HepG2 (cell line): ENCODE results near the gene LIN7A. TPM values are rescaled to one million over a fixed set of nuclear protein-coding genes. Genes with fewer than 3 reads are reported as not detected.

Experiments used
- BCL3 ChIP-seq: sonication (generic); formaldehyde crosslinking; IDR thresholded peaks from 2 replicates; pipeline ENCODE4 v1.5.1; 2020; ENCODE audit warnings: mild to moderate bottlenecking, missing genetic modification reagents, moderate library complexity
- ELF3 ChIP-seq: IDR thresholded peaks from 2 replicates; pipeline ENCODE4 v1.6.1; 2016; ENCODE audit warnings: missing genetic modification reagents, missing compliant biosample characterization
- FOXA3 ChIP-seq: IDR thresholded peaks from 2 replicates; pipeline ENCODE4 v1.6.1; 2016; ENCODE audit warnings: missing genetic modification reagents, missing compliant biosample characterization
- FOXK1 ChIP-seq: sonication (generic); formaldehyde crosslinking; IDR thresholded peaks from 2 replicates; pipeline ENCODE4 v1.4.0; 2020; ENCODE audit warnings: low read depth, missing genetic modification reagents, borderline replicate concordance
- GABPA ChIP-seq, 2 experiments: IDR thresholded peaks; 2 replicates each; pipeline ENCODE4 v1.6.1; 2011 to 2016; ENCODE audit warnings: low read depth in 2 of 2, low read length in 1 of 2, missing biosample characterization in 1 of 2, missing genetic modification characterization in 1 of 2
- IKZF4 ChIP-seq: sonication (generic); formaldehyde crosslinking; IDR thresholded peaks from 2 replicates; pipeline ENCODE4 v1.5.1; 2020; ENCODE audit warnings: borderline replicate concordance, mild to moderate bottlenecking, low read depth, missing genetic modification reagents; ENCODE audit errors: not compliant biosample characterization
- KMT2B ChIP-seq: IDR thresholded peaks from 2 replicates; pipeline ENCODE4 v1.6.1; 2016; ENCODE audit warnings: missing genetic modification reagents, missing compliant biosample characterization
- MTF1 ChIP-seq: sonication (generic); formaldehyde crosslinking; IDR thresholded peaks from 2 replicates; pipeline ENCODE4 v1.5.0; 2020; ENCODE audit warnings: missing genetic modification reagents
- ONECUT2 ChIP-seq: sonication (generic); formaldehyde crosslinking; IDR thresholded peaks from 2 replicates; pipeline ENCODE4 v1.4.0; 2020; ENCODE audit warnings: missing genetic modification reagents
- SOX13 ChIP-seq, 3 experiments: fragments of 450-650 bp in 1 of 3; sonication (generic) in 1 of 3; formaldehyde crosslinking in 1 of 3; IDR thresholded peaks in 2 of 3; conservative IDR thresholded peaks in 1 of 3; 2 replicates each; pipeline versions ENCODE4 v1.5.0 to v1.6.1; 2016 to 2020; ENCODE audit warnings: antibody characterized with exemption in 1 of 3, mild to moderate bottlenecking in 1 of 3, missing compliant biosample characterization in 1 of 3, missing genetic modification reagents in 1 of 3, moderate library complexity in 1 of 3
- SP1 ChIP-seq, 2 experiments: fragments of 450-650 bp in 1 of 2; sonication (generic) in 1 of 2; formaldehyde crosslinking in 1 of 2; IDR thresholded peaks; 2 replicates each; pipeline versions ENCODE4 v1.4.0 to v1.6.1; 2016 to 2020; ENCODE audit warnings: missing genetic modification reagents in 1 of 2
- SPEN ChIP-seq: sonication (generic); formaldehyde crosslinking; IDR thresholded peaks from 2 replicates; pipeline ENCODE4 v1.5.1; 2020; ENCODE audit warnings: low read depth, mild to moderate bottlenecking, missing genetic modification reagents
- TIGD3 ChIP-seq: sonication (generic); formaldehyde crosslinking; IDR thresholded peaks from 2 replicates; pipeline ENCODE4 v1.5.1; 2020; ENCODE audit warnings: mild to moderate bottlenecking, missing genetic modification reagents, borderline replicate concordance
- ZNF260 ChIP-seq: sonication (generic); formaldehyde crosslinking; IDR thresholded peaks from 2 replicates; pipeline ENCODE4 v1.4.0; 2020; ENCODE audit warnings: missing genetic modification reagents, low read depth, mild to moderate bottlenecking, borderline replicate concordance
- ZNF318 ChIP-seq: sonication (generic); formaldehyde crosslinking; IDR thresholded peaks from 2 replicates; pipeline ENCODE4 v1.4.0; 2020; ENCODE audit warnings: mild to moderate bottlenecking, missing genetic modification reagents
- ZNF33A ChIP-seq: sonication (generic); formaldehyde crosslinking; IDR thresholded peaks from 2 replicates; pipeline ENCODE4 v1.5.1; 2020; ENCODE audit warnings: missing genetic modification reagents, mild to moderate bottlenecking, moderate library complexity, borderline replicate concordance
- ZSCAN30 ChIP-seq: sonication (generic); formaldehyde crosslinking; IDR thresholded peaks from 2 replicates; pipeline ENCODE4 v1.5.0; 2020; ENCODE audit warnings: mild to moderate bottlenecking, missing genetic modification reagents
- polyA plus RNA-seq, 8 experiments: library from polyadenylated mRNA; depleted of rRNA in 3 of 8; stranded (reverse) in 7 of 8; unstranded in 1 of 8; fragments of >200 nt; fragmentation: Illumina TruSeq in 4 of 8; extraction: Trizol in 4 of 8; gene quantifications; 2 replicates each; pipeline versions ENCODE4 v1.2.1 to v1.2.3, GENCODE V29; 2011 to 2016; ENCODE audit warnings: low read depth in 4 of 8, missing spikeins in 1 of 8, mixed read lengths in 1 of 8; ENCODE audit not compliant: insufficient read depth in 1 of 8
- total RNA-seq, 5 experiments: library from RNA; depleted of rRNA; stranded (reverse); fragments of >200 nt; fragmentation: Illumina TruSeq; extraction: Trizol; gene quantifications; 2 replicates each; pipeline ENCODE4 v1.2.3, GENCODE V29; 2016; ENCODE audit warnings: low read depth in 1 of 5

LIN7A gene
- total and polyA plus RNA-seq, 2 of the 13 experiments (the other 11 are each of a cell fraction or from before 2014, with no cell fraction given): 18.5 to 19.2 TPM

DNA sequence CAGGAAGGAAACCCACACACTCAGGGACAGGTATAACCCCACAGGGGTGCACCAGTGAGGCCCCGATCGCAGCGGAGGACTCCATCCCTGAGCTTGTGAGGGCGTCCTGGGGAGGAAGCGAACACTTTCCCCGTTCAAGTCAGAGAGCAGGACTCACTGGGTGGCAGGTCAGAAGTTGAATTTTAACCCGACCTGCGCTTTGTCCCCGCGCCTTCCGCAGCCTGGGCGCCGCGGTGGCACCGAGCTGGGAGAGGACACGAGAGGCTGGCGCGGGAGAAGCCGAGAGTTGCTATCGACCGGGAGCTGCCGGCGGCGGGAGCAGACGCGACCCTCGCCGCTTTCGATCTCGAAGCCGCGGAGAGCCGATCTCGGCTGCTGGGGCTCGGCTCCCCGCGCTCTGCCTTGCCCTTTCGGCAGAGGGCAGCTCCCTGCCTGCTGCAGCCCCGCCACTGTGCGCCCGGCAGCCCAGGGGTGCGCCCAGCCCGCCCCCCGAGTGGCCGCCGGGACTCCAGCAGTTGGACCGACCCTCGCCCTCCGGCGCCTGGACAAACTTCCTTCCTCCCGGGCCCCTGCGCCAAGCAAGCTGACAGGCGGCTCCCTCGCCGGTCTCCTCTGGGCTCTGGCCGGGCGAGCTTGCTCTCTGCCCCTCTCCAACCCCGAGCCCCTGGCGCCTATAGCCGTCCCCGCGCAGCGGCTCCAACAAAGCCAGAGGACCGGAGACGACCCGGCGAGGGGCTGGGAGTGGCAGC is 918 bp downstream of the LIN7A start (continued):
- TF ChIP-seq KMT2B (CRISPR knock-in tag) (peak; percentile 83), SPEN (CRISPR knock-in tag) (peak; percentile 65), ZNF33A (CRISPR knock-in tag) (peak; percentile 71; the same call in 1 of the 2 replicates), TIGD3 (CRISPR knock-in tag) (peak; percentile 51; the same call in 1 of the 2 replicates), ELF3 (CRISPR knock-in tag) (peak; percentile 47; the same call in 1 of the 2 replicates), ZSCAN30 (CRISPR knock-in tag) (peak; percentile 85; the same call in 1 of the 2 replicates), BCL3 (CRISPR knock-in tag) (peak; percentile 77), ONECUT2 (CRISPR knock-in tag) (peak; percentile 83), IKZF4 (no peak), FOXA3 (CRISPR knock-in tag) (peak; percentile 43), FOXK1 (CRISPR knock-in tag) (no peak), ZNF318 (CRISPR knock-in tag) (no peak), ZNF260 (CRISPR knock-in tag) (no peak), SP1 (IDR thresholded peaks at IDR 0.05) (no peak), SP1 (CRISPR knock-in tag; IDR thresholded peaks at IDR 0.05) (peak; percentile 30; the same call in 1 of the 2 replicates), MTF1 (CRISPR knock-in tag) (no peak), SOX13 (IDR thresholded peaks at IDR 0.05) (no peak), SOX13 (CRISPR knock-in tag; conservative IDR thresholded peaks at IDR 0.05 in 1 of 2, IDR thresholded peaks at IDR 0.05 in 1 of 2) (peak in 1 of 2 experiments; percentile 42; a peak in 1 of 4 replicates), GABPA (IDR thresholded peaks at IDR 0.05; ENCODE audit: low read depth, low read length) (no peak), GABPA (CRISPR knock-in tag; IDR thresholded peaks at IDR 0.05; ENCODE audit: low read depth) (peak; percentile 14; the same call in 1 of the 2 replicates)
